ENCODE results near the gene SKI.

GRCh38 chr1:2268285-2269056 is 40.4 kb downstream of the SKI start:
- no peak for TF ChIP-seq ZNF24 (IDR thresholded peaks at IDR 0.05)
- TF ChIP-seq HSF1 (IDR thresholded peaks at IDR 0.05; ENCODE audit: low read depth, low read length) = no peak
- TF ChIP-seq REST (IDR thresholded peaks at IDR 0.05; ENCODE audit: low read depth, low read length) = no peak
- TF ChIP-seq EP300 (IDR thresholded peaks at IDR 0.05; ENCODE audit: borderline replicate concordance in 1 of 2, control insufficient read depth in 1 of 2, low read depth in 2 of 2, low read length in 2 of 2) = no peak
- no peak for TF ChIP-seq HCFC1 (IDR thresholded peaks at IDR 0.05; ENCODE audit: low read length)
- TF ChIP-seq RBBP5 (conservative IDR thresholded peaks at IDR 0.05) = no peak
- TF ChIP-seq CHD4 (IDR thresholded peaks at IDR 0.05) = no peak
- TF ChIP-seq TAF1 (IDR thresholded peaks at IDR 0.05; ENCODE audit: borderline replicate concordance, low read depth, low read length) = no peak
- no peak for TF ChIP-seq SP1 (IDR thresholded peaks at IDR 0.05; ENCODE audit: low read depth, low read length)
- TF ChIP-seq NFIC (IDR thresholded peaks at IDR 0.05; ENCODE audit: low read depth, low read length) = no peak
- TF ChIP-seq POLR2A (IDR thresholded peaks at IDR 0.05; ENCODE audit: low read depth, low read length) = no peak
- TF ChIP-seq CEBPB (IDR thresholded peaks at IDR 0.05; ENCODE audit: borderline replicate concordance in 1 of 2, low read depth in 2 of 2, low read length in 2 of 2) = no peak
